ENCODE data around the gene ARL14EPL.

ARL14EPL gene

GRCh38 chr5:116044073-116044472 is 11.8 kb downstream of the ARL14EPL start:
- no peaks in the 10 kb centered on the region for H4K20me1 ChIP-seq (ENCODE audit: insufficient read depth, low read length)
- no peaks in the 10 kb centered on the region for H3F3A ChIP-seq (ENCODE audit: insufficient read depth, low read length)
- H3K36me3 ChIP-seq (ENCODE audit: insufficient read depth, low read length), result no peaks in the 10 kb centered on the region
- no peak overlapping the region for H3K4me2 ChIP-seq (ENCODE audit: low read length)
- no peak overlapping the region for H3K4me3 ChIP-seq (ENCODE audit: low read depth, low read length, poor library complexity, severe bottlenecking)
- no peaks in the 10 kb centered on the region for H3K27me3 ChIP-seq (ENCODE audit: insufficient read depth, low read length)
- no peak overlapping the region for H2AFZ ChIP-seq (ENCODE audit: low read length)
- H3K9me3 ChIP-seq (ENCODE audit: low read length), result no peaks in the 10 kb centered on the region
- H3K9ac ChIP-seq (ENCODE audit: low read length), result no peak overlapping the region
- H3K79me2 ChIP-seq (ENCODE audit: insufficient read depth, low read length), result no peaks in the 10 kb centered on the region
- TF ChIP-seq EZH2 (IDR thresholded peaks at IDR 0.05; ENCODE audit: borderline replicate concordance, low read length) (no peak), CTCF (IDR thresholded peaks at IDR 0.05; ENCODE audit: low read length) (no peak)
- H3K9me2 ChIP-seq (ENCODE audit: low read depth, low read length), result no peaks in the 10 kb centered on the region
- H3K4me1 ChIP-seq (ENCODE audit: insufficient read depth, low read length, severe bottlenecking), result peaks cover 5% of the 10 kb centered on the region
- no peak overlapping the region for H3K27ac ChIP-seq (ENCODE audit: low read depth, low read length, poor library complexity, severe bottlenecking)

- H3K27me3 ChIP-seq (ENCODE audit: insufficient read depth, low read length), result no peaks in the 10 kb centered on the region
- H3K9me2 ChIP-seq (ENCODE audit: low read depth, low read length), result no peaks in the 10 kb centered on the region
- H3K36me3 ChIP-seq (ENCODE audit: insufficient read depth, low read length), result no peaks in the 10 kb centered on the region
- H3K4me1 ChIP-seq (ENCODE audit: insufficient read depth, low read length, severe bottlenecking), result no peaks in the 10 kb centered on the region
- H3K9me3 ChIP-seq (ENCODE audit: low read length), result no peaks in the 10 kb centered on the region
- H2AFZ ChIP-seq (ENCODE audit: low read length), result no peak overlapping the region
- no peak overlapping the region for H3K9ac ChIP-seq (ENCODE audit: low read length)
- H3K4me2 ChIP-seq (ENCODE audit: low read length), result no peak overlapping the region
- H3F3A ChIP-seq (ENCODE audit: insufficient read depth, low read length), result no peaks in the 10 kb centered on the region
- no peak overlapping the region for H3K27ac ChIP-seq (ENCODE audit: low read depth, low read length, poor library complexity, severe bottlenecking)
- H3K4me3 ChIP-seq (ENCODE audit: low read depth, low read length, poor library complexity, severe bottlenecking), result no peak overlapping the region
- no peaks in the 10 kb centered on the region for H3K79me2 ChIP-seq (ENCODE audit: insufficient read depth, low read length)
- TF ChIP-seq EZH2 (IDR thresholded peaks at IDR 0.05; ENCODE audit: borderline replicate concordance, low read length) (no peak), CTCF (IDR thresholded peaks at IDR 0.05; ENCODE audit: low read length) (no peak)
- no peaks in the 10 kb centered on the region for H4K20me1 ChIP-seq (ENCODE audit: insufficient read depth, low read length)
Measured at GRCh38 chr5:116045821-116046220, 13.5 kb downstream of the ARL14EPL start.

- Histone ChIP-seq H3K27me3 (ENCODE audit: insufficient read depth, low read length) (no peaks in the 10 kb centered on the region), H3K9me2 (ENCODE audit: low read depth, low read length) (no peaks in the 10 kb centered on the region), H3K27ac (ENCODE audit: low read depth, low read length, poor library complexity, severe bottlenecking) (no peak overlapping the region), H3K36me3 (ENCODE audit: insufficient read depth, low read length) (no peaks in the 10 kb centered on the region), H3K79me2 (ENCODE audit: insufficient read depth, low read length) (no peaks in the 10 kb centered on the region), H3K9ac (ENCODE audit: low read length) (no peak overlapping the region), H3F3A (ENCODE audit: insufficient read depth, low read length) (no peaks in the 10 kb centered on the region), H3K9me3 (ENCODE audit: low read length) (no peaks in the 10 kb centered on the region), H3K4me3 (ENCODE audit: low read depth, low read length, poor library complexity, severe bottlenecking) (no peak overlapping the region), H4K20me1 (ENCODE audit: insufficient read depth, low read length) (no peaks in the 10 kb centered on the region), H3K4me2 (ENCODE audit: low read length) (no peak overlapping the region), H3K4me1 (ENCODE audit: insufficient read depth, low read length, severe bottlenecking) (no peaks in the 10 kb centered on the region), H2AFZ (ENCODE audit: low read length) (no peak overlapping the region)
- TF ChIP-seq EZH2 (IDR thresholded peaks at IDR 0.05; ENCODE audit: borderline replicate concordance, low read length) (no peak), CTCF (IDR thresholded peaks at IDR 0.05; ENCODE audit: low read length) (no peak)
Measured at GRCh38 chr5:116046261-116046660, 14.0 kb downstream of the ARL14EPL start.

Measured in OCI-LY1 (cell line).